SK-N-SH treated with all-trans-retinoic acid at 6 μM for 48 hours (cell line): ENCODE measurements around the gene PMAIP1.

Source experiments
- ATAC-seq: fragments of 200-7000 bp; cut with Tn5 transposase; 3 replicates; pipeline ENCODE4 v1.9.1; 2020; ENCODE audit warnings: mild to moderate bottlenecking, moderate library complexity
- ARNTL ChIP-seq: fragments of 450-650 bp; formaldehyde crosslinking; IDR thresholded peaks from 2 replicates; pipeline ENCODE4 v1.5.0; 2020; ENCODE audit warnings: low read depth, mild to moderate bottlenecking, moderate library complexity, borderline replicate concordance
- BACH2 ChIP-seq: fragments of 250-450 bp; sonication (Bioruptor Pico); IDR thresholded peaks from 2 replicates; pipeline ENCODE4 v1.9.0; 2021; ENCODE audit warnings: mild to moderate bottlenecking, borderline replicate concordance
- CSDC2 ChIP-seq: fragments of 250-450 bp; sonication (Bioruptor Pico); IDR thresholded peaks from 2 replicates; pipeline ENCODE4 v1.5.0; 2020; ENCODE audit warnings: mild to moderate bottlenecking, moderate library complexity
- GLIS3 ChIP-seq: fragments of 250-450 bp; sonication (Bioruptor Pico); IDR thresholded peaks from 2 replicates; pipeline ENCODE4 v1.5.0; 2020; ENCODE audit warnings: mild to moderate bottlenecking, moderate library complexity
- ISL1 ChIP-seq: fragments of 250-450 bp; sonication (Bioruptor Pico); IDR thresholded peaks from 2 replicates; pipeline ENCODE4 v2.1.2; 2022; ENCODE audit warnings: mild to moderate bottlenecking, moderate library complexity
- OSR1 ChIP-seq: fragments of 250-450 bp; sonication (Bioruptor Pico); IDR thresholded peaks from 2 replicates; pipeline ENCODE4 v1.8.0; 2022; ENCODE audit warnings: moderate library complexity, mild to moderate bottlenecking, inconsistent platforms
- PPARA ChIP-seq: fragments of 250-450 bp; sonication (Bioruptor Pico); IDR thresholded peaks from 2 replicates; pipeline ENCODE4 v1.5.0; 2020; ENCODE audit warnings: mild to moderate bottlenecking, borderline replicate concordance
- SNAI2 ChIP-seq: fragments of 250-450 bp; sonication (Bioruptor Pico); IDR thresholded peaks from 2 replicates; pipeline ENCODE4 v1.5.0; 2020; ENCODE audit warnings: mild to moderate bottlenecking, moderate library complexity
- TCF4 ChIP-seq: fragments of 250-450 bp; sonication (Bioruptor Pico); IDR thresholded peaks from 2 replicates; pipeline ENCODE4 v1.8.0; 2021; ENCODE audit warnings: mild to moderate bottlenecking, moderate library complexity, borderline replicate concordance
- TOX ChIP-seq: fragments of 250-450 bp; sonication (Bioruptor Pico); IDR thresholded peaks from 2 replicates; pipeline ENCODE4 v1.8.0; 2021; ENCODE audit warnings: mild to moderate bottlenecking, moderate library complexity, borderline replicate concordance
- ZC3H10 ChIP-seq: fragments of 250-450 bp; sonication (Bioruptor Pico); IDR thresholded peaks from 2 replicates; pipeline ENCODE4 v1.5.1; 2021; ENCODE audit warnings: mild to moderate bottlenecking, moderate library complexity
- ZFP3 ChIP-seq: fragments of 250-450 bp; sonication (Bioruptor Pico); IDR thresholded peaks from 2 replicates; pipeline ENCODE4 v1.5.0; 2020; ENCODE audit warnings: mild to moderate bottlenecking, moderate library complexity
- ZFP30 ChIP-seq: fragments of 450-650 bp; formaldehyde crosslinking; IDR thresholded peaks from 2 replicates; pipeline ENCODE4 v1.5.0; 2022; ENCODE audit warnings: mild to moderate bottlenecking, moderate library complexity
- ZNF70 ChIP-seq: fragments of 450-650 bp; formaldehyde crosslinking; IDR thresholded peaks from 2 replicates; pipeline ENCODE4 v1.5.0; 2020; ENCODE audit warnings: mild to moderate bottlenecking, moderate library complexity
- ZNF8 ChIP-seq: fragments of 450-650 bp; formaldehyde crosslinking; IDR thresholded peaks from 2 replicates; pipeline ENCODE4 v1.5.0; 2020; ENCODE audit warnings: mild to moderate bottlenecking, moderate library complexity
- TF ChIP-seq, protein P1 (sequence below): fragments of 250-450 bp; sonication (Bioruptor Pico); IDR thresholded peaks from 2 replicates; pipeline ENCODE4 v1.8.0; 2021; ENCODE audit warnings: low read depth, mild to moderate bottlenecking, moderate library complexity, borderline replicate concordance
- TF ChIP-seq, protein P2 (sequence below): fragments of 250-450 bp; sonication (Bioruptor Pico); IDR thresholded peaks from 2 replicates; pipeline ENCODE4 v1.5.1; 2020; ENCODE audit warnings: low read depth, mild to moderate bottlenecking, moderate library complexity
- TF ChIP-seq, protein P3 (sequence below): fragments of 250-450 bp; sonication (Bioruptor Pico); IDR thresholded peaks from 2 replicates; pipeline ENCODE4 v1.5.0; 2020; ENCODE audit warnings: mild to moderate bottlenecking, moderate library complexity
- TF ChIP-seq, protein P4 (sequence below): fragments of 250-450 bp; sonication (Bioruptor Pico); IDR thresholded peaks from 2 replicates; pipeline ENCODE4 v1.8.0; 2020; ENCODE audit warnings: mild to moderate bottlenecking, moderate library complexity, borderline replicate concordance
- TF ChIP-seq, protein P5 (sequence below): fragments of 250-450 bp; sonication (Bioruptor Pico); IDR thresholded peaks from 2 replicates; pipeline ENCODE4 v1.5.1; 2021; ENCODE audit warnings: mild to moderate bottlenecking, moderate library complexity

The PMAIP1 gene

DNA sequence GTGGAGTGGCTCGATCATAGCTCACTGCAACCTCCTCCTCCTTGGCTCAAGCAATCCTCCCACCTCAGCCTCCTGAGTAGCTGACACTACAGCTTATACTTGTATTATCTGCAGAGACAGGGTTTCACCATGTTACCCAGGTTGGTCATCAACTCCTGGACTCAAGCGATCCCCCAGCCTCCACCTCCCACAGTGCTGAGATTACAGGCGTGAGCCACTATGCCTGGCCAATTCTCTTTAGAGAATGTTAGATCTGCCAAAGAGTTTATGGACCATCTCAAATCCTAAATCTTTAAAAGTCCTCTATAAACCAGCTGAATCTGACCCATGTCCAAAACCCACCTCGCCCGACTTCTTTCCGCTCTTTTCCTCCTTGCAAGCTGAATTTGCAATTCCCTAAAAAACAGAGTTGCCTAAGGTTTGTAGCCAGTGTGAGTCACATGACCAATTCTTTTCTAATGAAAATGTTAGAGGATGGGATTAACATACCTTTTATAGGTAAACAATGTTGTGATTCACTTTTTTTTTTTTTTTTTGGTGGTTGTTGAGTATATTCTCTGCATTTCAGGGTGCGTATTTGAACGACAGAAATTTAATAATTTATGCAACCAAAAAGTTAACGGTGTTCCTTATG is 2.4 kb upstream of the PMAIP1 start:
- no peak for TF ChIP-seq PPARA
- TF ChIP-seq, protein P1, sequence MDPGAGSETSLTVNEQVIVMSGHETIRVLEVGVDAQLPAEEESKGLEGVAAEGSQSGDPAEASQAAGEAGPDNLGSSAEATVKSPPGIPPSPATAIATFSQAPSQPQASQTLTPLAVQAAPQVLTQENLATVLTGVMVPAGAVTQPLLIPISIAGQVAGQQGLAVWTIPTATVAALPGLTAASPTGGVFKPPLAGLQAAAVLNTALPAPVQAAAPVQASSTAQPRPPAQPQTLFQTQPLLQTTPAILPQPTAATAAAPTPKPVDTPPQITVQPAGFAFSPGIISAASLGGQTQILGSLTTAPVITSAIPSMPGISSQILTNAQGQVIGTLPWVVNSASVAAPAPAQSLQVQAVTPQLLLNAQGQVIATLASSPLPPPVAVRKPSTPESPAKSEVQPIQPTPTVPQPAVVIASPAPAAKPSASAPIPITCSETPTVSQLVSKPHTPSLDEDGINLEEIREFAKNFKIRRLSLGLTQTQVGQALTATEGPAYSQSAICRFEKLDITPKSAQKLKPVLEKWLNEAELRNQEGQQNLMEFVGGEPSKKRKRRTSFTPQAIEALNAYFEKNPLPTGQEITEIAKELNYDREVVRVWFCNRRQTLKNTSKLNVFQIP: no peak
- no peak for ATAC-seq

DNA sequence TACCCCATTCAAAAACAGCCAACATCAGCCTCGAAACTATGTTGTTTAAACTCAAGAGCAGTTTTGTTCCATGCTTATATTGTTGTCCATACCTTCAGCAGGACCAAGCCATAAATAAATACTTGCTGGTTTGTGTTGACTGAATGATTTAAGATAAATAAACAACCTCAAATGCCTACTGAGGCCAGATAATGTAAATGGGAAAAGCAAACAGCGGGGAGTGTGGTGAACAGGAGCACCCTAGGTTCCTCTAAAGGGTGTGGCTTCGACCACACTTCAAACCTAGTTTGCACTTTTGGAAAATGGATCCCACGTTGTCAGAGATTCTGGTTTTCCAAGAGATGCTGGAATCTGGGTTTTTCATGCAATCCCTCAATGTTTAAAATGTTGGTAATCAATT is 1.7 kb upstream of the PMAIP1 start:
- ATAC-seq: no peak
- TF ChIP-seq, protein P2, sequence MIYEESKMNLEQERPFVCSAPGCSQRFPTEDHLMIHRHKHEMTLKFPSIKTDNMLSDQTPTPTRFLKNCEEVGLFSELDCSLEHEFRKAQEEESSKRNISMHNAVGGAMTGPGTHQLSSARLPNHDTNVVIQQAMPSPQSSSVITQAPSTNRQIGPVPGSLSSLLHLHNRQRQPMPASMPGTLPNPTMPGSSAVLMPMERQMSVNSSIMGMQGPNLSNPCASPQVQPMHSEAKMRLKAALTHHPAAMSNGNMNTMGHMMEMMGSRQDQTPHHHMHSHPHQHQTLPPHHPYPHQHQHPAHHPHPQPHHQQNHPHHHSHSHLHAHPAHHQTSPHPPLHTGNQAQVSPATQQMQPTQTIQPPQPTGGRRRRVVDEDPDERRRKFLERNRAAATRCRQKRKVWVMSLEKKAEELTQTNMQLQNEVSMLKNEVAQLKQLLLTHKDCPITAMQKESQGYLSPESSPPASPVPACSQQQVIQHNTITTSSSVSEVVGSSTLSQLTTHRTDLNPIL (CRISPR knock-in tag): no peak
- TF ChIP-seq, protein P3, sequence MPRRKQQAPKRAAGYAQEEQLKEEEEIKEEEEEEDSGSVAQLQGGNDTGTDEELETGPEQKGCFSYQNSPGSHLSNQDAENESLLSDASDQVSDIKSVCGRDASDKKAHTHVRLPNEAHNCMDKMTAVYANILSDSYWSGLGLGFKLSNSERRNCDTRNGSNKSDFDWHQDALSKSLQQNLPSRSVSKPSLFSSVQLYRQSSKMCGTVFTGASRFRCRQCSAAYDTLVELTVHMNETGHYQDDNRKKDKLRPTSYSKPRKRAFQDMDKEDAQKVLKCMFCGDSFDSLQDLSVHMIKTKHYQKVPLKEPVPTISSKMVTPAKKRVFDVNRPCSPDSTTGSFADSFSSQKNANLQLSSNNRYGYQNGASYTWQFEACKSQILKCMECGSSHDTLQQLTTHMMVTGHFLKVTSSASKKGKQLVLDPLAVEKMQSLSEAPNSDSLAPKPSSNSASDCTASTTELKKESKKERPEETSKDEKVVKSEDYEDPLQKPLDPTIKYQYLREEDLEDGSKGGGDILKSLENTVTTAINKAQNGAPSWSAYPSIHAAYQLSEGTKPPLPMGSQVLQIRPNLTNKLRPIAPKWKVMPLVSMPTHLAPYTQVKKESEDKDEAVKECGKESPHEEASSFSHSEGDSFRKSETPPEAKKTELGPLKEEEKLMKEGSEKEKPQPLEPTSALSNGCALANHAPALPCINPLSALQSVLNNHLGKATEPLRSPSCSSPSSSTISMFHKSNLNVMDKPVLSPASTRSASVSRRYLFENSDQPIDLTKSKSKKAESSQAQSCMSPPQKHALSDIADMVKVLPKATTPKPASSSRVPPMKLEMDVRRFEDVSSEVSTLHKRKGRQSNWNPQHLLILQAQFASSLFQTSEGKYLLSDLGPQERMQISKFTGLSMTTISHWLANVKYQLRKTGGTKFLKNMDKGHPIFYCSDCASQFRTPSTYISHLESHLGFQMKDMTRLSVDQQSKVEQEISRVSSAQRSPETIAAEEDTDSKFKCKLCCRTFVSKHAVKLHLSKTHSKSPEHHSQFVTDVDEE (CRISPR knock-in tag): no peak
- TF ChIP-seq TCF4 (CRISPR knock-in tag): no peak
- TF ChIP-seq GLIS3: no peak
- no peak for TF ChIP-seq SNAI2 (CRISPR knock-in tag)
- TF ChIP-seq, protein P1: no peak
- no peak for TF ChIP-seq CSDC2 (CRISPR knock-in tag)
- TF ChIP-seq, all 23 proteins: peak for 0

DNA sequence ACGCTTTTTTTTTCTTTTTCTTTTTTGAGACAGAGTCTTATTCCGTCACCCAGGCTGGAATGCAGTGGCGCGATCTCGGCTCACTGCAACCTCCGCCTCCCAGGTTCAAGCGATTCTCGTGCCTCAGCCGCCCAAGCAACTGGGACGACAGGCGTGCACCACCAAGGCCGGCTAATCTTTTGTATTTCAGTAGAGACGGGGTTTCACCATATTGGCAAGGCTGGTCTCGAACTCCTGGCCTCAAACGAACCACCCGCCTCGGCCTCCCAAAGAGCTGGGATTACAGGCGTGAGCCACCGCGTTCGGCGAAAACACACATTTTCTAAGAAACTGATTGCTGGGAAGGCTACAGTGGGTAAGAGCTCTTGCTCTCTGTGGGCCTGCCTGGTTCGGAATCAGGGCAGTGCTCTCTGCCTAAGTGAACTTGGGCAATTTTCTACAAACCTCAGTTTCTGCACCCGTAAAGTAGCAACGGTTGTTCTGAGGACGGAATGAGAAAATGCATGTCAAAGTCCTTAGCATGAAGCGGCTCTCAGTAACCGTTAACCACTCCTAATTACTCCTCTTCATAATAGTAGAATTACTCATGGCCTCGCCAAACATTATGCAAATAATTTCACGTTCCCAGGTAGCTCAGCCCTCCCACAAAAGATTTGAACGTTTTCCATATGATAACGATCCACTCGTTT is 1.0 kb upstream of the PMAIP1 start:
- ATAC-seq: no peak
- no peak for TF ChIP-seq TCF4 (CRISPR knock-in tag)
- no peak for TF ChIP-seq TOX (CRISPR knock-in tag)
- TF ChIP-seq, protein P4, sequence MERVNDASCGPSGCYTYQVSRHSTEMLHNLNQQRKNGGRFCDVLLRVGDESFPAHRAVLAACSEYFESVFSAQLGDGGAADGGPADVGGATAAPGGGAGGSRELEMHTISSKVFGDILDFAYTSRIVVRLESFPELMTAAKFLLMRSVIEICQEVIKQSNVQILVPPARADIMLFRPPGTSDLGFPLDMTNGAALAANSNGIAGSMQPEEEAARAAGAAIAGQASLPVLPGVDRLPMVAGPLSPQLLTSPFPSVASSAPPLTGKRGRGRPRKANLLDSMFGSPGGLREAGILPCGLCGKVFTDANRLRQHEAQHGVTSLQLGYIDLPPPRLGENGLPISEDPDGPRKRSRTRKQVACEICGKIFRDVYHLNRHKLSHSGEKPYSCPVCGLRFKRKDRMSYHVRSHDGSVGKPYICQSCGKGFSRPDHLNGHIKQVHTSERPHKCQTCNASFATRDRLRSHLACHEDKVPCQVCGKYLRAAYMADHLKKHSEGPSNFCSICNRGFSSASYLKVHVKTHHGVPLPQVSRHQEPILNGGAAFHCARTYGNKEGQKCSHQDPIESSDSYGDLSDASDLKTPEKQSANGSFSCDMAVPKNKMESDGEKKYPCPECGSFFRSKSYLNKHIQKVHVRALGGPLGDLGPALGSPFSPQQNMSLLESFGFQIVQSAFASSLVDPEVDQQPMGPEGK (CRISPR knock-in tag): no peak
- TF ChIP-seq SNAI2 (CRISPR knock-in tag): no peak
- TF ChIP-seq ZNF8 (CRISPR knock-in tag): no peak
- TF ChIP-seq, protein P3 (CRISPR knock-in tag): no peak
- TF ChIP-seq ISL1 (CRISPR knock-in tag): no peak
- TF ChIP-seq, protein P1: no peak
- TF ChIP-seq CSDC2 (CRISPR knock-in tag): no peak
- TF ChIP-seq PPARA: no peak
- TF ChIP-seq, protein P5, sequence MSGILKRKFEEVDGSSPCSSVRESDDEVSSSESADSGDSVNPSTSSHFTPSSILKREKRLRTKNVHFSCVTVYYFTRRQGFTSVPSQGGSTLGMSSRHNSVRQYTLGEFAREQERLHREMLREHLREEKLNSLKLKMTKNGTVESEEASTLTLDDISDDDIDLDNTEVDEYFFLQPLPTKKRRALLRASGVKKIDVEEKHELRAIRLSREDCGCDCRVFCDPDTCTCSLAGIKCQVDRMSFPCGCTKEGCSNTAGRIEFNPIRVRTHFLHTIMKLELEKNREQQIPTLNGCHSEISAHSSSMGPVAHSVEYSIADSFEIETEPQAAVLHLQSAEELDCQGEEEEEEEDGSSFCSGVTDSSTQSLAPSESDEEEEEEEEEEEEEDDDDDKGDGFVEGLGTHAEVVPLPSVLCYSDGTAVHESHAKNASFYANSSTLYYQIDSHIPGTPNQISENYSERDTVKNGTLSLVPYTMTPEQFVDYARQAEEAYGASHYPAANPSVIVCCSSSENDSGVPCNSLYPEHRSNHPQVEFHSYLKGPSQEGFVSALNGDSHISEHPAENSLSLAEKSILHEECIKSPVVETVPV (CRISPR knock-in tag): no peak
- no peak for TF ChIP-seq ARNTL (CRISPR knock-in tag)
- no peak for TF ChIP-seq ZFP3 (CRISPR knock-in tag)
- TF ChIP-seq ZNF70 (CRISPR knock-in tag): no peak
- TF ChIP-seq BACH2 (CRISPR knock-in tag): no peak
- no peak for TF ChIP-seq ZC3H10 (CRISPR knock-in tag)
- TF ChIP-seq OSR1: no peak
- TF ChIP-seq ZFP30: no peak
